GM12891 (cell line): Measurements from ENCODE around the gene LGR5.
A peak's percentile ranks its signal among the peaks of the same experiment; 100 is the strongest.

Experiments
- DNase-seq: peaks from one replicate; pipeline ENCODE4 v3.0.0; 2011; ENCODE audit warnings: low spot score; ENCODE audit not compliant: insufficient read length
- FAIRE-seq: peaks from 2 replicates; lab custom pipeline; 2011; peaks lifted over from hg19 to GRCh38; lab: Jason Lieb, UNC
- PAX5 ChIP-seq: IDR thresholded peaks from 2 replicates; pipeline ENCODE4 v1.6.1; 2011; ENCODE audit warnings: low read length, moderate library complexity, mild to moderate bottlenecking; ENCODE audit not compliant: insufficient read depth, severe bottlenecking
- POLR2A ChIP-seq: IDR thresholded peaks from 2 replicates; pipeline ENCODE4 v1.6.1; 2011; ENCODE audit warnings: low read depth, low read length, control low read depth
- POLR2AphosphoS5 ChIP-seq: IDR thresholded peaks from 2 replicates; pipeline ENCODE4 v1.6.1; 2011; ENCODE audit warnings: low read depth, low read length, control low read depth
- POU2F2 ChIP-seq: IDR thresholded peaks from 2 replicates; pipeline ENCODE4 v1.6.1; 2011; ENCODE audit warnings: low read depth, mild to moderate bottlenecking, control low read depth, low read length, moderate library complexity
- SPI1 ChIP-seq: IDR thresholded peaks from 2 replicates; pipeline ENCODE4 v1.6.1; 2011; ENCODE audit warnings: low read depth, low read length, control low read depth
- TAF1 ChIP-seq: IDR thresholded peaks from 2 replicates; pipeline ENCODE4 v1.6.1; 2011; ENCODE audit warnings: low read depth, low read length, control low read depth

LGR5 gene

GRCh38 chr12:71436696-71437095, 2.9 kb upstream of the LGR5 start:
- no peak for FAIRE-seq
- TF ChIP-seq POU2F2 (no peak), PAX5 (no peak), SPI1 (no peak), TAF1 (no peak), POLR2A (no peak), POLR2AphosphoS5 (no peak)
- no peak for DNase-seq

DNA sequence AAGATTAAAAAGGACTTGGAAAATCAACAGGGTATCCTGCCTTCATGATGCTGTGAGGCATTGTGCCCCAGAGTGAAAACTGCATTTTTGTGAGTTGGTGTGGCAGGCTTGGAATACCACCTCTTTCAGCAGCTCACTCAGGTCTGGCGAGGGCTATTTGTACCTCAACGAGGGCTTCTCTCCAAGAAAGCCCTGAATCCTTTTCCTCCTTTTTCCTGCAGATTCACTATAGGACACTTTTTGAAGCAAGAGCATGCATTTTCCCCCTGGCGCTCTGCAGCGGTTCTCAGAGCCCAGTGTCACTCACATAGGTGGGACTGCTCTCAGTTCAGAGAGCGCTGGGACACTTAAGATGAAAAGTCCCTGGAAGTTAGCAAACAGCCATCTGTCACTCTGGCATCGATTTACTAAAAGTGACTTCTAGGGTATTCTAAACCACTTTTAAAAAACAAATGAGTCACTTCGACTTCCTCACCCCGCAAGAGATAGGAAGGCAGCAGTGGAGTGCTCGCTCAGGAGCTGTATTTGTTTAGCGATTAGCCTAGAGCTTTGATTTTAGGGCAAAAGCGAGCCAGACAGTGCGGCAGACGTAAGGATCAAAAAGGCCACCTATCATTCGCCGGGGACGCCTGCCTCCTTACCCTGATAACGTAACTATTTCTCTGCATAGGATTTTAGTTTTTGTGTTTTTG, 782 bp upstream of the LGR5 start:
- DNase-seq (no peak), FAIRE-seq (no peak)
- TF ChIP-seq POLR2A: no peak
- no peak for TF ChIP-seq PAX5
- no peak for TF ChIP-seq TAF1
- TF ChIP-seq SPI1: no peak
- no peak for TF ChIP-seq POU2F2
- TF ChIP-seq POLR2AphosphoS5: no peak

- FAIRE-seq (no peak), DNase-seq (no peak)
- TF ChIP-seq TAF1 (no peak), POU2F2 (no peak), POLR2AphosphoS5 (no peak)
Measured at GRCh38 chr12:71439362-71439612, 311 bp upstream of the LGR5 start.

GRCh38 chr12:71440345-71440762, 756 bp downstream of the LGR5 start:
- FAIRE-seq (peak; percentile 16), DNase-seq (no peak)
- TF ChIP-seq PAX5: no peak

- no peak for TF ChIP-seq POLR2AphosphoS5
- TF ChIP-seq SPI1: peak; percentile 66
- no peak for TF ChIP-seq PAX5
- no peak for TF ChIP-seq TAF1
- TF ChIP-seq POU2F2: no peak
- FAIRE-seq (no peak), DNase-seq (no peak)
Measured at GRCh38 chr12:71440763-71441748, 1.5 kb downstream of the LGR5 start.

- FAIRE-seq: no peak
- DNase-seq: no peak
- TF ChIP-seq SPI1 (no peak), PAX5 (no peak), POLR2A (no peak), POU2F2 (no peak), TAF1 (no peak), POLR2AphosphoS5 (no peak)
Measured at GRCh38 chr12:71441836-71442566, 2.4 kb downstream of the LGR5 start.

DNA sequence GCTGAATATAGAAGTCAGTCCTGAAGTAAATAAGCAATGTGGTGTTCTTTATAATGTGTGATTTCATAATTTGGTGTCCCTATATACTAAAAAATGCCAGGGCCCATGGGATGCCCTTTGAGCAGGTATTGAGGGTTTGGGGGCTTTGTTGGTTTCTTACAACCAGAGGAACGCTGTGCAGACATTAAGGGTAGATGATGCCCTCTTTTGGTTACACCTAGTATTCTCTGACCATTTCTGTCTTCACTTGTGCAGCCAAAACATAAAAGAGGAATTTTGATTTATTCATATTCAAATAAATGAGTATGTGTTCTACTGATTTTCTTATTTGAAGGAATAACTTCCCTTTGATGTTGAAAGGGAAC, 3.0 kb downstream of the LGR5 start:
- TF ChIP-seq TAF1: no peak
- no peak for TF ChIP-seq POLR2A
- TF ChIP-seq POLR2AphosphoS5: no peak
- TF ChIP-seq PAX5: no peak
- FAIRE-seq (no peak), DNase-seq (no peak)

GRCh38 chr12:71445071-71445470, 5.5 kb downstream of the LGR5 start:
- DNase-seq: no peak
- FAIRE-seq: no peak
- TF ChIP-seq SPI1: no peak
- TF ChIP-seq PAX5: no peak
- TF ChIP-seq TAF1: no peak
- no peak for TF ChIP-seq POLR2A
- no peak for TF ChIP-seq POU2F2
- TF ChIP-seq POLR2AphosphoS5: no peak

DNA sequence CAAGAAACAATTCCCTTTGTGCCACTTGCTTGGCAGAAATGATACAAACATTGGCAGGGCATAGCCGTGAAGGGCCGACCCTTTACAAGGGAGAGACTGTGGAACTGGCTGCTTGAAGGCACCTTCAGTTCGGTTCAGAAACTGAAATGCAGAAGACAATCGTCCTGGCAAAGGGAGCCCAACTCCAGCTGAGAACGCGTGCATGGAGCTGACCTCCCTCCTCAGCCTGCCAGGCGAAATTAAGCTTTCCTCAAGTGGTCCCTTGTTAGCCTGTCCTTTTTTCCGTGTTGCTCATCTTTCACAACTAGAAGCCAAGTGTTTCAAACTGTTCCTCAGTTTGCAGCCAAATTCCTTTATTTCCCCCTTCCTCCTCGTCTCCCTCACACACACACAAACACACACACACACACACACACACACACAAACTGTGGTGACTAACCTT, 8.1 kb downstream of the LGR5 start:
- DNase-seq: no peak
- FAIRE-seq: no peak
- TF ChIP-seq SPI1 (no peak), TAF1 (no peak)

- no peak for FAIRE-seq
- TF ChIP-seq POLR2A (no peak), PAX5 (no peak), SPI1 (no peak), TAF1 (no peak)
- no peak for DNase-seq
Measured at GRCh38 chr12:71448150-71448581, 8.6 kb downstream of the LGR5 start.
